Upper lobe of left lung (tissue), 6 donors: ENCODE measurements around the gene IL1RN. TPM values are rescaled to one million over a fixed set of nuclear protein-coding genes. Genes with fewer than 3 reads are reported as not detected.

Source experiments
- ATAC-seq, 2 donors: fragments of 200-7000 bp; cut with Tn5 transposase; one replicate each; pipeline ENCODE4 v1.9.1; 2022; ENCODE audit warnings: mild to moderate bottlenecking in 2 of 2, moderate library complexity in 2 of 2; ENCODE audit not compliant: low FRiP score in 2 of 2
- DNase-seq, 2 donors: peaks; one replicate each; pipeline ENCODE4 v3.0.0-alpha.2; 2019 to 2020
- H3K27ac ChIP-seq, 4 donors: fragments of 200-600 bp; sonication (generic); one replicate each; pipeline ENCODE4 v1.5.1; 2016 to 2019
- H3K27me3 ChIP-seq, 4 donors: fragments of 200-600 bp; sonication (generic); one replicate each; pipeline ENCODE4 v1.5.1; 2017 to 2019
- H3K36me3 ChIP-seq, 4 donors: fragments of 200-600 bp; sonication (generic); one replicate each; pipeline ENCODE4 v1.5.1; 2016 to 2019
- H3K4me1 ChIP-seq, 4 donors: fragments of 200-600 bp; sonication (generic); one replicate each; pipeline ENCODE4 v1.5.1; 2018 to 2019
- H3K4me3 ChIP-seq, 4 donors: fragments of 200-600 bp; sonication (generic); one replicate each; pipeline ENCODE4 v1.5.1; 2017 to 2019; ENCODE audit warnings: mild to moderate bottlenecking in 2 of 4, moderate library complexity in 1 of 4
- H3K9me3 ChIP-seq, 4 donors: fragments of 200-600 bp; sonication (generic); one replicate each; pipeline ENCODE4 v1.5.1; 2018 to 2019
- EP300 ChIP-seq, 4 donors: sonication (generic); formaldehyde crosslinking; IDR thresholded peaks; one replicate each; pipeline ENCODE4 v1.5.1; 2017; ENCODE audit warnings: antibody characterized with exemption in 4 of 4, control low read depth in 2 of 4
- POLR2A ChIP-seq, 4 donors: fragments of 450-650 bp; IDR thresholded peaks; one replicate each; pipeline ENCODE4 v1.5.1; 2016 to 2017; ENCODE audit warnings: antibody characterized with exemption in 4 of 4, mild to moderate bottlenecking in 2 of 4
- POLR2AphosphoS5 ChIP-seq, 2 donors: sonication (generic); formaldehyde crosslinking; IDR thresholded peaks; one replicate each; pipeline ENCODE4 v1.5.1; 2017; ENCODE audit warnings: antibody characterized with exemption in 2 of 2
- WGBS, 2 donors: methylation state at CpG; one replicate each; pipeline ENCODE4 v1.1.5; 2017 to 2018; 5-methylcytosine and 5-hydroxymethylcytosine counted together
- total RNA-seq, 6 donors: library from RNA; depleted of rRNA in 4 of 6; stranded (reverse); fragments of >200 nt in 4 of 6; gene quantifications; one replicate each; pipeline versions ENCODE4 v1.1.0 to v1.2.1, GENCODE V29; 2016 to 2021
- TF ChIP-seq, protein P1 (sequence below), 6 experiments: fragments of 450-650 bp in 4 of 6; fragments of 200-600 bp in 2 of 6; sonication (generic) in 2 of 6; IDR thresholded peaks; one replicate each; pipeline ENCODE4 v1.5.1; 2016 to 2019; ENCODE audit warnings: antibody characterized with exemption in 6 of 6
- donor health status: DM: no; HTN: no; CAD: no; lungs with moderate emphysema.
- donor health status: DM: no; HTN: yes; CAD: no; lungs with severe emphysema.

The IL1RN gene
- total RNA-seq, 6 donors from 2014 or later = 2.0 to 40.6 (median 7.9) TPM

DNA sequence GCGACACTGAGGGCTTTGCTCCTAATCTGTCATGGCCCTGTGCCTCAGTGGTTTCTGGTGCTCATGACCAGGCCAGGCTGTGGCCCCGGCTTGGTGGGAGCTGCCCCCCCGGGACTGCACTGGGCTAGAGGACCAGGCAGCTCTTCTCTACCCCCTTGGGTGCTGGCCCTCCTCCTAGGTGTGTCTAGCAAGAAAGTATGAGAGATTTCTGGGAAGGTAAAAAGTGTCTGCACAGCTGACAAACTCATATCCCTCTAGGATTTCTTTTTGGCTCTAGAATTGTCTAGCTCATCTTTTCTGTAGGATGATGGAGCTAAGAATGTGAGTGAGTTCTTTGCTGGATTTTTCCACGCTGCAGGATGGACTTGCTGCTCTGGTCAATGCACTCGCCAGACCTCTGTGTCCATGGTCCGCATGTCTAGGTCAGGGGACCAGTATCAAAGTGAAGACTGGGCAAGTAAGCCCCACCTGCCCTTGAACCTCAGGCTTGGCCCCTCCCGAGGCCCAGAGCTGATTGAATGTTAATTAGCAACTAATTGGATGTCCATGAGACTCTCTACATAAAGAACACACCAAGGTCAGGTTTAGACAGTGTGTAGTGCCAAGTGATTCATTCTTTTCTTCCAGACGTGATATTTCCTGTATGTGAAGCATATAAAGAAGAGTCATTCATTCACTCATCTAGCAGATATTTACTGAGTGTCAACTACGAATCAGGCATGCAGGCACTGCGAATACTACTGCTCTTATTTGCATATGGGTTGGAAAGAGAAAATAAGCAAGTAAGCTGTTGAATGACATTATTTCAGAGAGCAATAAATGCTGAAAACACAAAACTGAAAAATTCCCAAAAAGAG, 30.7 kb downstream of the IL1RN start:
- H3K27me3 ChIP-seq = no peaks in the 10 kb centered on the region
- TF ChIP-seq, protein P1, sequence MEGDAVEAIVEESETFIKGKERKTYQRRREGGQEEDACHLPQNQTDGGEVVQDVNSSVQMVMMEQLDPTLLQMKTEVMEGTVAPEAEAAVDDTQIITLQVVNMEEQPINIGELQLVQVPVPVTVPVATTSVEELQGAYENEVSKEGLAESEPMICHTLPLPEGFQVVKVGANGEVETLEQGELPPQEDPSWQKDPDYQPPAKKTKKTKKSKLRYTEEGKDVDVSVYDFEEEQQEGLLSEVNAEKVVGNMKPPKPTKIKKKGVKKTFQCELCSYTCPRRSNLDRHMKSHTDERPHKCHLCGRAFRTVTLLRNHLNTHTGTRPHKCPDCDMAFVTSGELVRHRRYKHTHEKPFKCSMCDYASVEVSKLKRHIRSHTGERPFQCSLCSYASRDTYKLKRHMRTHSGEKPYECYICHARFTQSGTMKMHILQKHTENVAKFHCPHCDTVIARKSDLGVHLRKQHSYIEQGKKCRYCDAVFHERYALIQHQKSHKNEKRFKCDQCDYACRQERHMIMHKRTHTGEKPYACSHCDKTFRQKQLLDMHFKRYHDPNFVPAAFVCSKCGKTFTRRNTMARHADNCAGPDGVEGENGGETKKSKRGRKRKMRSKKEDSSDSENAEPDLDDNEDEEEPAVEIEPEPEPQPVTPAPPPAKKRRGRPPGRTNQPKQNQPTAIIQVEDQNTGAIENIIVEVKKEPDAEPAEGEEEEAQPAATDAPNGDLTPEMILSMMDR (IDR thresholded peaks at IDR 0.05) = no peak
- no peak for TF ChIP-seq EP300 (IDR thresholded peaks at IDR 0.05)
- peak overlapping the region in 3 of 4 donors; percentile 68 to 84 (median 71) for H3K27ac ChIP-seq
- DNase-seq (no peak), ATAC-seq (peak; percentile 16 to 26)
- H3K4me3 ChIP-seq = peak overlapping the region in 3 of 4 donors; percentile 57 to 71 (median 64)
- H3K36me3 ChIP-seq = no peaks in the 10 kb centered on the region
- peaks cover 5 to 17% (median 10%) of the 10 kb centered on the region in 4 donors for H3K4me1 ChIP-seq
- H3K9me3 ChIP-seq = no peaks in the 10 kb centered on the region
- WGBS, 2 donors = 54 to 64% methylated on average over 7 to 10 of the region's 10 CpGs

DNA sequence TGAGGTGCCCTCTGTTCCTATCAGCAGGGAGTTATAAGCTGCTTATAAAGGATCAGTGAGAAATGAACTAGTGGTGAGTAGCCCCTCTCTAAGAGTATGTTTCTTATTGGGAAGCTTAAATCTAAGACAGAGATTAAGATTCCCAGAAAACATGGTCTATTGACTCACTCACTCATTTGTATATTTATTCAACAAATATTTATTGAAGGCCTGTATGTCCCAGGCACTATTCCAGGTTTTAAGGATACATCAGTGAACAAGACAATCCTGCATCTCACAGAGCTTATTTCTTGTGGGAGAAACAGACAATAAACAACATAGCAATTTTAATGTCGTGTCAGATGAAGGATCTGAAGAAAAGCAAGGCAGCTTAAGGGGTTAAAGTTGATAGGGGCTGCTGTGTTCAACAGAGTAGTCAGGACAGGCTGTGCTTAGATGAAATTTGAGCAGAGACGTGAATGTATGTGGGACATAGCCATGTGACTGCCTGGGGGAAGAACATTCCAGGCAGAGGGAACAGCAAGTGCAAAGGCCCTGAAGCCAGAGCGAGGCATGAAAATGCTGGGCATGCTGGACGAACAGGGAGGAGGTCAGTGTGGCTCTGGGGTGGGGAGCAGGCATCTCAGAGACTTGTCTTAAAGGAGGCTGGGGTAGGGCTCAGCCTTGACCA, 31.6 kb downstream of the IL1RN start:
- TF ChIP-seq POLR2AphosphoS5 (IDR thresholded peaks at IDR 0.05) (no peak), POLR2A (IDR thresholded peaks at IDR 0.05) (no peak), EP300 (IDR thresholded peaks at IDR 0.05) (no peak)
- TF ChIP-seq, protein P1 (IDR thresholded peaks at IDR 0.05) = no peak
- 77 to 85% methylated on average over 4 of the region's 4 CpGs for WGBS, 2 donors
- ATAC-seq = no peak
- H3K4me3 ChIP-seq = no peak overlapping the region
- H3K36me3 ChIP-seq = no peaks in the 10 kb centered on the region
- DNase-seq = no peak
- peaks cover 5 to 17% (median 10%) of the 10 kb centered on the region in 4 donors for H3K4me1 ChIP-seq
- no peaks in the 10 kb centered on the region for H3K9me3 ChIP-seq
- H3K27ac ChIP-seq = no peak overlapping the region
- H3K27me3 ChIP-seq = no peaks in the 10 kb centered on the region

DNA sequence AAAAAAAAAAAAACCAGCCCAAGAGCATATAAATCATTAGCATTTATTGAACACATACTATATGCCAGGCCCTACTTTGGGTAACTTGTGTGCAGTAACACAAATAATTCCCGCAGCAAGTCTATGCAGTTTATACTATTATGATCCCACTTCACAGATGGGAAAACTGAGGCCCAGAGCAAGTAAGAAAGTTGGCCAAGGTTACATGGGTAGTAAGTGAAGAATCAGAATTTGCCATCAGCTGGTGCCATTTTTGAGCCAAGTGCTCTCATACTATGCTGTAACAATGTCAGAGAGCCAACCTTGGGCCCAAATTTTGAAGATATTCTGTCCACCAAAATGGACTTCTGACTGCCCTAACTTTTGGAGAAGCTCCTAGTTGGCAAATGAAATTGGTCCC, 32.9 kb downstream of the IL1RN start:
- TF ChIP-seq POLR2AphosphoS5 (IDR thresholded peaks at IDR 0.05) (no peak), EP300 (IDR thresholded peaks at IDR 0.05) (no peak), POLR2A (IDR thresholded peaks at IDR 0.05) (no peak)
- TF ChIP-seq, protein P1 (IDR thresholded peaks at IDR 0.05) = no peak
- H3K9me3 ChIP-seq = no peaks in the 10 kb centered on the region
- no peaks in the 10 kb centered on the region for H3K27me3 ChIP-seq
- WGBS, 2 donors = 100% methylated on average over 1 of the region's 1 CpG
- H3K4me1 ChIP-seq = peaks cover 5 to 17% (median 10%) of the 10 kb centered on the region in 4 donors
- H3K36me3 ChIP-seq = no peaks in the 10 kb centered on the region
- no peak overlapping the region for H3K4me3 ChIP-seq
- no peak overlapping the region for H3K27ac ChIP-seq
- DNase-seq (no peak), ATAC-seq (no peak)

DNA sequence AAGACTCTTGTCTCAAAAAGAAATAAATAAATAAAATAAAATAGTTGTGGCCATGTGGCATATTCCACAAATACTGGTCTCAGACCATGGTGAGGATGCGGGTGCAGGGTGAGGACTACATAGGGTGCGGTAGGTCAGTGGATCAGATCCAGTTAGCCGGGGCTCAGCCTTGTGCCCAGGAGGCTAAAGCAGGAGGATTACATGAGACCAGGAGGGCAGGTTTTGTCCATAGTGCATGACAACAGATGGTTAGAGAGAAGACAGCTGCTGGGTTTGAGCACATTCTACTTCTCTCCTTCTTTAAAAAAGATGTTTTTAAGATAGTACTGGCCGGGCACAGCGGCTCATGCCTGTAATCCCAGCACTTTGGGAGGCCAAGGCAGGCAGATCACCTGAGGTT, 33.6 kb downstream of the IL1RN start:
- Histone ChIP-seq H3K9me3 (no peaks in the 10 kb centered on the region), H3K27ac (no peak overlapping the region), H3K36me3 (no peaks in the 10 kb centered on the region), H3K27me3 (no peaks in the 10 kb centered on the region), H3K4me1 (peaks cover 5 to 17% (median 10%) of the 10 kb centered on the region in 4 donors), H3K4me3 (no peak overlapping the region)
- 89 to 94% methylated on average over 5 of the region's 5 CpGs for WGBS, 2 donors
- DNase-seq = no peak
- TF ChIP-seq POLR2A (IDR thresholded peaks at IDR 0.05) (no peak), POLR2AphosphoS5 (IDR thresholded peaks at IDR 0.05) (no peak), EP300 (IDR thresholded peaks at IDR 0.05) (no peak)
- TF ChIP-seq, protein P1 (IDR thresholded peaks at IDR 0.05) = no peak
- no peak for ATAC-seq
